SK-N-SH treated with all-trans-retinoic acid at 6 μM for 48 hours (cell line): ENCODE measurements around the gene HOXA7.

Source experiments
- ATAC-seq: fragments of 200-7000 bp; cut with Tn5 transposase; 3 replicates; pipeline ENCODE4 v1.9.1; 2020; ENCODE audit warnings: mild to moderate bottlenecking, moderate library complexity
- ARNTL ChIP-seq: fragments of 450-650 bp; formaldehyde crosslinking; IDR thresholded peaks from 2 replicates; pipeline ENCODE4 v1.5.0; 2020; ENCODE audit warnings: low read depth, mild to moderate bottlenecking, moderate library complexity, borderline replicate concordance
- CREB5 ChIP-seq: fragments of 250-450 bp; sonication (Bioruptor Pico); IDR thresholded peaks from 2 replicates; pipeline ENCODE4 v1.5.1; 2020; ENCODE audit warnings: low read depth, mild to moderate bottlenecking, moderate library complexity
- CSDC2 ChIP-seq: fragments of 250-450 bp; sonication (Bioruptor Pico); IDR thresholded peaks from 2 replicates; pipeline ENCODE4 v1.5.0; 2020; ENCODE audit warnings: mild to moderate bottlenecking, moderate library complexity
- CSRNP3 ChIP-seq: fragments of 250-450 bp; sonication (Bioruptor Pico); IDR thresholded peaks from 2 replicates; pipeline ENCODE4 v1.5.1; 2021; ENCODE audit warnings: mild to moderate bottlenecking, moderate library complexity
- ESRRG ChIP-seq: fragments of 250-450 bp; sonication (Bioruptor Pico); IDR thresholded peaks from 2 replicates; pipeline ENCODE4 v1.6.1; 2021; ENCODE audit warnings: mild to moderate bottlenecking
- GLIS3 ChIP-seq: fragments of 250-450 bp; sonication (Bioruptor Pico); IDR thresholded peaks from 2 replicates; pipeline ENCODE4 v1.5.0; 2020; ENCODE audit warnings: mild to moderate bottlenecking, moderate library complexity
- ISL1 ChIP-seq: fragments of 250-450 bp; sonication (Bioruptor Pico); IDR thresholded peaks from 2 replicates; pipeline ENCODE4 v2.1.2; 2022; ENCODE audit warnings: mild to moderate bottlenecking, moderate library complexity
- OSR1 ChIP-seq: fragments of 250-450 bp; sonication (Bioruptor Pico); IDR thresholded peaks from 2 replicates; pipeline ENCODE4 v1.8.0; 2022; ENCODE audit warnings: moderate library complexity, mild to moderate bottlenecking, inconsistent platforms
- PATZ1 ChIP-seq: fragments of 250-450 bp; sonication (Bioruptor Pico); IDR thresholded peaks from 2 replicates; pipeline ENCODE4 v1.8.0; 2020; ENCODE audit warnings: mild to moderate bottlenecking, moderate library complexity, borderline replicate concordance
- POU6F1 ChIP-seq: fragments of 250-450 bp; sonication (Bioruptor Pico); IDR thresholded peaks from 2 replicates; pipeline ENCODE4 v1.8.0; 2021; ENCODE audit warnings: low read depth, mild to moderate bottlenecking, moderate library complexity, borderline replicate concordance
- PPARA ChIP-seq: fragments of 250-450 bp; sonication (Bioruptor Pico); IDR thresholded peaks from 2 replicates; pipeline ENCODE4 v1.5.0; 2020; ENCODE audit warnings: mild to moderate bottlenecking, borderline replicate concordance
- RARB ChIP-seq: fragments of 250-450 bp; sonication (Bioruptor Pico); IDR thresholded peaks from 2 replicates; pipeline ENCODE4 v1.8.0; 2021; ENCODE audit warnings: mild to moderate bottlenecking, moderate library complexity
- TCF4 ChIP-seq: fragments of 250-450 bp; sonication (Bioruptor Pico); IDR thresholded peaks from 2 replicates; pipeline ENCODE4 v1.8.0; 2021; ENCODE audit warnings: mild to moderate bottlenecking, moderate library complexity, borderline replicate concordance
- TOX ChIP-seq: fragments of 250-450 bp; sonication (Bioruptor Pico); IDR thresholded peaks from 2 replicates; pipeline ENCODE4 v1.8.0; 2021; ENCODE audit warnings: mild to moderate bottlenecking, moderate library complexity, borderline replicate concordance
- TSHZ2 ChIP-seq: fragments of 250-450 bp; sonication (Bioruptor Pico); IDR thresholded peaks from 2 replicates; pipeline ENCODE4 v1.5.0; 2020; ENCODE audit warnings: mild to moderate bottlenecking, moderate library complexity
- ZC3H10 ChIP-seq: fragments of 250-450 bp; sonication (Bioruptor Pico); IDR thresholded peaks from 2 replicates; pipeline ENCODE4 v1.5.1; 2021; ENCODE audit warnings: mild to moderate bottlenecking, moderate library complexity
- ZFP30 ChIP-seq: fragments of 450-650 bp; formaldehyde crosslinking; IDR thresholded peaks from 2 replicates; pipeline ENCODE4 v1.5.0; 2022; ENCODE audit warnings: mild to moderate bottlenecking, moderate library complexity
- ZNF565 ChIP-seq: fragments of 450-650 bp; formaldehyde crosslinking; conservative IDR thresholded peaks from 2 replicates; pipeline ENCODE4 v1.5.0; 2020; ENCODE audit warnings: low read depth, mild to moderate bottlenecking, moderate library complexity
- ZNF70 ChIP-seq: fragments of 450-650 bp; formaldehyde crosslinking; IDR thresholded peaks from 2 replicates; pipeline ENCODE4 v1.5.0; 2020; ENCODE audit warnings: mild to moderate bottlenecking, moderate library complexity

HOXA7 gene

GRCh38 chr7:27193335-27194001 is 37.0 kb upstream of the HOXA7 start:
- TF ChIP-seq CSDC2 (CRISPR knock-in tag): no peak
- no peak for TF ChIP-seq RARB
- no peak for TF ChIP-seq ZFP30 (CRISPR knock-in tag)
- no peak for TF ChIP-seq TSHZ2 (CRISPR knock-in tag)
- no peak for TF ChIP-seq CSRNP3 (CRISPR knock-in tag)
- TF ChIP-seq TCF4 (CRISPR knock-in tag): no peak
- TF ChIP-seq CREB5 (CRISPR knock-in tag): no peak
- no peak for TF ChIP-seq PPARA
- TF ChIP-seq GLIS3 (CRISPR knock-in tag): no peak
- TF ChIP-seq ARNTL (CRISPR knock-in tag): no peak
- no peak for TF ChIP-seq ZNF565 (CRISPR knock-in tag)
- no peak for TF ChIP-seq ESRRG (CRISPR knock-in tag)
- no peak for TF ChIP-seq PATZ1 (CRISPR knock-in tag)
- TF ChIP-seq OSR1 (CRISPR knock-in tag): no peak

GRCh38 chr7:27192546-27193334 is 36.3 kb upstream of the HOXA7 start:
- ATAC-seq: peak; percentile 25; the same call in 2 of the 3 replicates
- TF ChIP-seq PATZ1 (CRISPR knock-in tag) (no peak), ISL1 (CRISPR knock-in tag) (no peak), PPARA (no peak), OSR1 (CRISPR knock-in tag) (no peak), TOX (CRISPR knock-in tag) (no peak), ZNF565 (CRISPR knock-in tag) (no peak), POU6F1 (CRISPR knock-in tag) (no peak), ESRRG (CRISPR knock-in tag) (no peak), RARB (no peak), CSDC2 (CRISPR knock-in tag) (no peak), ZC3H10 (CRISPR knock-in tag) (no peak), ZFP30 (CRISPR knock-in tag) (no peak), ZNF70 (CRISPR knock-in tag) (no peak)

More at GRCh38 chr7:27193335-27194001, 37.0 kb upstream of the HOXA7 start:
- ATAC-seq: no peak
